H4 (cell line): ENCODE measurements around the gene MAPK9. TPM values are rescaled to one million over a fixed set of nuclear protein-coding genes. Genes with fewer than 3 reads are reported as not detected.
"Not testable (repeated sequence)": the region's sequence is repeated elsewhere in the genome, so short reads cannot be mapped to it uniquely, and the experiment has no call there.

Experiments
- DNase-seq: peaks from one replicate; pipeline ENCODE4 v3.0.0-alpha.2; 2015; ENCODE audit warnings: low spot score
- total RNA-seq: library from RNA; depleted of rRNA; stranded (reverse); fragments of >200 nt; shearing (Covaris generic); gene quantifications from 2 replicates; pipeline ENCODE4 v1.2.3, GENCODE V29; 2014

The MAPK9 gene
- total RNA-seq, 1 experiment from 2014 or later, result 34.3 TPM

GRCh38 chr5:180326989-180327565 lies 35.2 kb upstream of the MAPK9 start:
- DNase-seq, result no peak

DNA sequence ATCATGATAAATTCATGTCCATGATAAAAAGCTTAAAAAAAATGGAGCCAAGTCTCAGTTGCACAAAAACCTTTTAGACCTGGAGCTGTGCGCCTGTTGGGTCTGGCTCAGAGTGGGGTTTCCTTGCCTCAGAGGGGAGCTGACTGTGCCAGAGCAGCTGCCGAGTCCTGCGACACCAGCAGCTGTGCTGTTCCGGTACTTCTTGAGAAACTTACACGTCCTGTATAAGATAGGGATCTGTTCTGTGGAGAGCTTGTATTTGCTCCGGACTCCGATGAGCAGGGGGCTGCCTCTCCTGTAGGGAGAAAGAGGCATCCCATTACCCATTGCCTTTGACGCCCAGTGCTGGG lies 32.7 kb upstream of the MAPK9 start:
- DNase-seq, result no peak

DNA sequence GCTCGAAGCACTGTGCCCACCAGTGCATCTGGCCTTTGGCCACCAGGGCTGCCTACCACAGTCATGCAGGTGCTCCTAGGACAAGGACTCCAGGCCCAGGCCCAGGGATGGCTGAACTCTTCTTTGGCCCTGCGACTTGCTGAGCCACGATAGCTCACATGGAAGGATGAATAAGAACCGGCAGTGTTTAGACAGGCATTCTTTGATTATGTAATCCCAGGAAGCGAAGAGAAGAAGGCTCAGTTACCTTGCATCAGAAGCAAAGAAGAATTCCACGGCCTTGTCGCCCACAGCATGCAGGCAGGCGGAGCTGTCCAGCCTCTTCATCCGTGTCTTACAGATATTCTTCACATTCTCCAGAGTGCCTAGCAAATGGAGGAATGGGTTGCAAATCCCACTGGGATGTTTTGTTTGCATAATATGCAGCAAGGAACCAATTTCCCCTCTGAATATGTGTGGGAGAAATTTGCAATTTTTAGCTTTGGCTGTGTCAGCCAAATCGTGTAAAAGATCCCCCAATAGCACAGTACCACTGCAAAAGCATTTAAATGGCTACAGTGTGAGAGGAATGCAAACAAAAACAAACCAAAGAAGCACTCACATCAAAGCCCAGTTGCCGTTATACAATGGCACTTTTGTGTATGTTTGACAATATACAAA lies 32.2 kb upstream of the MAPK9 start:
- no peak for DNase-seq

GRCh38 chr5:180323160-180323559 lies 31.3 kb upstream of the MAPK9 start:
- no peak for DNase-seq

DNA sequence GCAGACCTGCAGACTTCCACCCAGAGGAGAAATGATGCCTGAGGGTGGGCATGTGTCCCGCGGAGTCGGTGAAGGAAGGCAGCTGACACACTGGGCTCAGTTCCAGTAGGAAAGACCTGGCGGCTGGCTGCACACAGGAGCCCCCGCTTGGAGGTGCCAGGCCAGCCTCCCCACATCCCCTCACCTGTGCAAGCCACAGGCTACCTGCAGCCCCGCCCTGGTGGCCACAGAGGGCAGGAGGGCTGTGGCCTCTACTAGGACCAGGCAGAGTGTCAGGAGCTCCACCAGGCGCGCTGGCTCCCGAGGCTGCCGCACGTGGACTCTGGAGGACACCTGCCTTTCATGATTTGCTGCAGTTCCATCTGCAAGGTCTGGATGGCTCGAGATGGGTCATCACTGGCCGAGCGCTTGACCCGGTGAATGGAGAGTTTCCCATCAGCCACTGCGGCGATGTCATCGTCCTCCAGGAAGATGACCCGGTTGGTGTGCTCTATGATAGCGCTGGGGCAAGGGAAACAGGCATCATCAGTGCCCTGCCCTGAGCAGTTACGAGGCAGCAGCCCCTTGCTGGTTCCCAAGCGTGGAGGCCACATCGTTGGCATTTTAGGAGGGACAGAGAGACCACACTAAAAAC lies 26.7 kb upstream of the MAPK9 start:
- DNase-seq, result no peak

GRCh38 chr5:180316586-180316985 lies 24.7 kb upstream of the MAPK9 start:
- DNase-seq, result no peak

GRCh38 chr5:180315762-180316212 lies 23.9 kb upstream of the MAPK9 start:
- peak; percentile 67 for DNase-seq

- DNase-seq, result peak; percentile 91
Observed at GRCh38 chr5:180313677-180314505, 22.0 kb upstream of the MAPK9 start.

DNA sequence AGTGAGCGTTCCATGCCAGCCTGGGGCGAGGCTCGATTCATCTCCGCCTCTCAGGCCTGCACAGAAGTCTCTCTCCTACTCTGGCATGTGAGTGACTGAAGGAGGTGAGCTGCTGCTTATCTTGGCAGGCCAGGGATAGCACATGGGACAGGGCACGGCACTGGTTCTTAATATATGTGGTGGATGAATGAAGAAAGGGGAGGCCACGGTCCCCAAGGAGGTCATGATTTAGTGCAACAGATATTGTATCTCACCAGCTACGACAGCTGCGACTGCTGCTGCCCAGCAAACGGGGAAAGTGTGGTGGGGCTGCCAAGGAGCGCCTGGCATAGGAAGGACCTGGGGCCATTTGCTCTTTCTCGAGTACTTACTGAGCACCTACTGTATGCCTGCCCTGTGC lies 19.3 kb upstream of the MAPK9 start:
- no peak for DNase-seq

DNA sequence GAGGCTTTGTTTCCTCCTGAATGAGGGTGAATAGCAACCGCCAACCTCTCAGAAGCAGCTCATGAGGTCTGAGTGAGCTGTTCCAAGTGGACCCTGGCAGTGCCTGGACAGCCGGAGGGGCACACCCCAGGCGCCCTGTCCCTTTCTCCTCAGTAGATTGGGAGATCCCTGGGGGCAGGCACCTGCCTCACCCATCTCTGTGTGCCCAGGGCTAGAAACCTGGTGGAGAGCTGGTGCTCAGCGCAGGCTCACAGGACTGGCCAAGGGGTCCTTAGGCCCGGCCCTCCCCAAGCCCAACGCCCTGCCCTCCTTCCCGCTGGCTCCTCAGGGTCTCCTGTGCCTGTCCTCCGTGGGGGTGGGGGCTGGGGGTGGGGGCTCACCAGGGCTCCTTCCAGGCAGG lies 14.9 kb upstream of the MAPK9 start:
- DNase-seq, result no peak

DNA sequence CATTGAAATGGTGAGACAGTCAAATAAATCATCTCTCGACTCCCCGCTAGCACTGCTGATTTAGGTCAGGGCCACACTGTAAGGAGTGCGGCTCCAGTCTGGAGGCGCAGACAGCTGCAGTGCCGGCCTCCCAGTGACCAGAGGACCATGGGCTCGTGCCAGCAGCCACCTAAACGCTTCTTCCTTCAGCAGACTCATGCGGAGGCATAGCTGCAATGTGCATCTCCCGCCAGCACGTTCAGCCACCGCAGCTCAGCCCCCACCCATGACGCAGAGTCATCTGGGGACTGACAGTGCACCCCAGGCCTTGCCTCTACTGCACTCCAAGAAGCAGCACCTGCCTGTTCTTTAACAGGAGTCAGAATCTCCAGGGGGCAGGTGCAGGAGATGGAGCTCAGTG lies 13.6 kb upstream of the MAPK9 start:
- no peak for DNase-seq

- no peak for DNase-seq
Observed at GRCh38 chr5:180304431-180305375, 12.8 kb upstream of the MAPK9 start.

DNA sequence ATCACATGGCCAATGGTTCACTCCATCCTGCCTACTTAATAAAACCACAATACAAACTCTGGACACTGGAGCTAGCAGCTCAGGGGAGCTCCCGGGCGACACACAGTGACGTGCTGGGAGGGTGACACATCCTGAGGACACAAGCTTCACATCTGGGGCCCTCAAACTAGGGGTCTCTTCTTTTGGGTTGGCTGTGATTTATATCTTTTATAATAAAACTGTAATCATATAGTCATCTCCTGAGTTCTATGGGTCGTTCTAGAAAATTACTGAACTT lies 12.1 kb upstream of the MAPK9 start:
- DNase-seq, result no peak

DNA sequence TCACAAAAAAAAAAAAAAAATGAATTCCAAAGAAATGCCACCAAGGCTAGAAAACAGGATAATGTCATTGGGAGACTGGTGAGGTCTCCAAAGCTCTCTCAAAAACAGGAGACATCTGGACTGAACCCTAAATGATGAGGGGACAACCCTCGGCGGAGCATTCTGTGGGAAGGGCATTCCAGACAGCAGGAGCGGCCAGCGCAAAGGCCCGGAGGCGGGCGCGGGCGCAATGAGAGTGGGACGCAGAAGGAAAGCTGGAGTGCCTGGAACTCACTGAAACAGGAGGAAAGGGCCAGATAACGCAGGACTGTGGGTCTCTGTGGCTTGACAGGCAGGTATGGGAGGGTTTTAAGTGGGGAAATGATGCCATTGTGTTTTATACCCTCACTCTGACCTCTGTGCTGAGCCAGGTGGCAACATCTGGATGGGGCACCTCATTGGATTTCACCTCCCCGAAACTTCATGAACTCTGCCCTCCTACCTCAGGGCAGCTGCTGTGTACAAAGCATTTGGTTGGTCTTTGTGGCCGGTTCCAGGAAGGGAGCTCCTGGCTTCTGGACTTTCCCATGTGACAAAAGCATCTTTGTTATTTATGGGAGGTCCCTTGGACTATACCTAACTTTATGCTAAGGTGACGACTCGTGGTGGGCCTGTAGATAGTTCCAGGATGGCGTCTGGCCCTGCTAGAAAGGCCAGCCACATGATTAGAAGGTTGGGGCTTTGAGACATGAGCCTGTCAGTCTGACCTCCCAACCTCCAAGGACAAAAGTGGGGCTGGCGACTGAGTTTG lies 11.5 kb upstream of the MAPK9 start:
- DNase-seq, result no peak

DNA sequence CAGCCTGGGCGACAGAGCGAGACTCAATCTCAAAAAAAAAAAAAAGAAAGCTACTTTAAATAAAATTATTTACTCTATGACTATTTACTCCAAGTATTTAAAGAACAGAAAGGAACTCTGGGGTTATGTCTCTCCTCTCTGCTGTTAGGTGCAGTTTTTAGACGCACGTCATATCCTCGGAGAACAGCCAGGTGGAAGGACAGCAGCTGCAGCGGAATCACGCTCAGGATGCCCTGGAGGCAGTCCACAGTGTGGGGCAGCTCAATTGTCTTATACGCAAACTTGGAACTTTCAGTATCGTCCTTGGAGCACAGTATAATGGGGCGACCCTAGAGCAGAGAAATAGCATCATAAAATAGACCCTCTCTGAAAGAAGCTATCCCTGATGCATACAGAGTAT lies 10.4 kb upstream of the MAPK9 start:
- DNase-seq, result no peak

DNA sequence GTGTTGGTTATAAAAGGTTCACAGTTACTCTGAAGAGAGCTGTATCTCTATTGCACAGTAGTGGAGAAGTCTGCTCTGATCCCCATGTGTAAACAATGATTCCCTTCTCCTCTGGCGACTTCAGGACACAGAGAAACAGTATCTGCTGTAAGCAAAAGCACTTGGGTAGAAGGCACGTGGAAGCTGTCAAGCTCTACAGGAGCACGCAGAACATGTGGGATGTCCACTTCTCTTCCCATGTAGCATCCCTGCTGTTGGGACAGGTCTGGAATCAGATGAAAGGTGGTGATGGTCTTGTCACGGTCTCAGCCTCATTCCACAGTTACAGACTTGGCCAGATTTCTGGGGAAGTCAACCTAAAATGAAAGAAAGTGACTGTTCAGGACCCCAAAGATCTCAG lies 9.4 kb upstream of the MAPK9 start:
- no peak for DNase-seq

- no peak for DNase-seq
Observed at GRCh38 chr5:180299526-180299925, 7.6 kb upstream of the MAPK9 start.

DNA sequence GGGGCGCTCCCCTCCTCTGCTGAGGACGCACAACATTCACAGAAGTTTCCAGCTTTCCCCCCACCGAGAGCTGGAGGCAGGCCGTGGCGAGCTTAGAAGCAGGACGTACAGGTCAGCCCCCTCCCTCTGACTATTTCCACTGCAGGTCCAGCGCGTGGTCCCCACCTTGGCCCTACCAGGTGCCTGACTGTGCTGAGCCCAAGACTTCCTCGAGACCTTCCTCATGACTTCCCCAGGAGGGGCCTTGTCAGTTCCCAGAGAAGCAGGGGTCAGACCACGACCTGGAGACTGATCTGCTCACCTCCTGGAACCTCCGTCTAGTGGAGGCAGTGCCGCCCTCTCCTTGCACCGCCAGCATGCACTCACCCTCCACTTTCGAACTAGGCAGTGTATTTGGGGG lies 7.1 kb upstream of the MAPK9 start:
- not testable (repeated sequence) for DNase-seq

- no peak for DNase-seq
Observed at GRCh38 chr5:180297587-180298282, 5.9 kb upstream of the MAPK9 start.

DNA sequence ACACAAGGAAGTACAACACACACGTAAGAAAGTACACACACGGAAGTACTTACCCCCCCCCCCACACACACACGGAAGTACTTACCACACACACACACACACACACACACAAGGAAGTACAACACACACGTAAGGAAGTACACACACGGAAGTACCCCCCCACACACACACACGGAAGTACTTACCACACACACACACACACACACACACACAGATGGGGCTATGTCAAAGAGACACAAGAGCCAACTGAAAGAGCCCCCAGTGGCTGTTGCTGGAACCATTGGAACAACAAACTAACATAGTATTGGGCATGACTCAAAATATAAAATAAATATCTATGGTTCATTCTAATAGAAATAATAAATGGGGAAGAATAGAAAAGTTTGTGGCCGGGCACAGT lies 4.9 kb upstream of the MAPK9 start:
- DNase-seq, result no peak
